GM21723 (cell line): ENCODE measurements around the gene HIPK2.
"Not testable (repeated sequence)": the region's sequence is repeated elsewhere in the genome, so short reads cannot be mapped to it uniquely, and the experiment has no call there.

Experiments used
- ATAC-seq: cut with Tn5 transposase; IDR thresholded peaks from one replicate; pipeline ENCODE4 v1.9.1; 2021; ENCODE audit warnings: mild to moderate bottlenecking, moderate library complexity; ENCODE audit not compliant: unreplicated experiment

HIPK2 gene

GRCh38 chr7:139557857-139558581, 219.8 kb downstream of the HIPK2 start:
- ATAC-seq, result no peak

GRCh38 chr7:139553991-139554700, 223.7 kb downstream of the HIPK2 start:
- not testable (repeated sequence) for ATAC-seq

- no peak for ATAC-seq
These were observed 229.3 kb downstream of the HIPK2 start for GRCh38 chr7:139548302-139549028.

GRCh38 chr7:139544645-139545044, 233.2 kb downstream of the HIPK2 start:
- ATAC-seq, result no peak

- ATAC-seq, result no peak
These were observed 233.8 kb downstream of the HIPK2 start for GRCh38 chr7:139543801-139544603.

GRCh38 chr7:139542308-139543151, 235.3 kb downstream of the HIPK2 start:
- no peak for ATAC-seq

GRCh38 chr7:139541600-139542307, 236.0 kb downstream of the HIPK2 start:
- ATAC-seq, result no peak

- ATAC-seq, result no peak
These were observed 237.6 kb downstream of the HIPK2 start for GRCh38 chr7:139540203-139540602.

- ATAC-seq, result no peak
These were observed 238.7 kb downstream of the HIPK2 start for GRCh38 chr7:139538881-139539635.

- no peak for ATAC-seq
These were observed 241.6 kb downstream of the HIPK2 start for GRCh38 chr7:139536152-139536551.

GRCh38 chr7:139534966-139535651, 242.7 kb downstream of the HIPK2 start:
- ATAC-seq, result no peak

GRCh38 chr7:139534096-139534495, 243.7 kb downstream of the HIPK2 start:
- no peak for ATAC-seq

- no peak for ATAC-seq
These were observed 245.1 kb downstream of the HIPK2 start for GRCh38 chr7:139532636-139533155.

- no peak for ATAC-seq
These were observed 246.7 kb downstream of the HIPK2 start for GRCh38 chr7:139531094-139531493.

GRCh38 chr7:139526578-139527544, 250.9 kb downstream of the HIPK2 start:
- ATAC-seq, result no peak

- no peak for ATAC-seq
These were observed 252.0 kb downstream of the HIPK2 start for GRCh38 chr7:139525750-139526149.

GRCh38 chr7:139525239-139525638, 252.6 kb downstream of the HIPK2 start:
- no peak for ATAC-seq
